ENCODE measurements around the gene TAF11L2.

GRCh38 chr5:17463653-17464052 lies 34.4 kb upstream of the TAF11L2 start:
- TF ChIP-seq, protein P1, sequence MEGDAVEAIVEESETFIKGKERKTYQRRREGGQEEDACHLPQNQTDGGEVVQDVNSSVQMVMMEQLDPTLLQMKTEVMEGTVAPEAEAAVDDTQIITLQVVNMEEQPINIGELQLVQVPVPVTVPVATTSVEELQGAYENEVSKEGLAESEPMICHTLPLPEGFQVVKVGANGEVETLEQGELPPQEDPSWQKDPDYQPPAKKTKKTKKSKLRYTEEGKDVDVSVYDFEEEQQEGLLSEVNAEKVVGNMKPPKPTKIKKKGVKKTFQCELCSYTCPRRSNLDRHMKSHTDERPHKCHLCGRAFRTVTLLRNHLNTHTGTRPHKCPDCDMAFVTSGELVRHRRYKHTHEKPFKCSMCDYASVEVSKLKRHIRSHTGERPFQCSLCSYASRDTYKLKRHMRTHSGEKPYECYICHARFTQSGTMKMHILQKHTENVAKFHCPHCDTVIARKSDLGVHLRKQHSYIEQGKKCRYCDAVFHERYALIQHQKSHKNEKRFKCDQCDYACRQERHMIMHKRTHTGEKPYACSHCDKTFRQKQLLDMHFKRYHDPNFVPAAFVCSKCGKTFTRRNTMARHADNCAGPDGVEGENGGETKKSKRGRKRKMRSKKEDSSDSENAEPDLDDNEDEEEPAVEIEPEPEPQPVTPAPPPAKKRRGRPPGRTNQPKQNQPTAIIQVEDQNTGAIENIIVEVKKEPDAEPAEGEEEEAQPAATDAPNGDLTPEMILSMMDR (IDR thresholded peaks at IDR 0.05; ENCODE audit: low read depth, low read length): no peak
- TF ChIP-seq EZH2phosphoT487 (IDR thresholded peaks at IDR 0.05; ENCODE audit: low read depth): no peak

All from OCI-LY3 (cell line).